T-helper 1 cell (primary cell): ENCODE measurements around the gene SSTR1.
"Not testable (repeated sequence)": the region's sequence is repeated elsewhere in the genome, so short reads cannot be mapped to it uniquely, and the experiment has no call there.

ENCODE experiments used
- DNase-seq, 5 donors: peaks; one replicate each; pipeline ENCODE4 v3.0.0-alpha.2; 2012 to 2020
- total RNA-seq, 4 donors: gene quantifications; one replicate each; lab custom pipeline; 2026; lab: John Stamatoyannopoulos, UW

The SSTR1 gene, protein sequence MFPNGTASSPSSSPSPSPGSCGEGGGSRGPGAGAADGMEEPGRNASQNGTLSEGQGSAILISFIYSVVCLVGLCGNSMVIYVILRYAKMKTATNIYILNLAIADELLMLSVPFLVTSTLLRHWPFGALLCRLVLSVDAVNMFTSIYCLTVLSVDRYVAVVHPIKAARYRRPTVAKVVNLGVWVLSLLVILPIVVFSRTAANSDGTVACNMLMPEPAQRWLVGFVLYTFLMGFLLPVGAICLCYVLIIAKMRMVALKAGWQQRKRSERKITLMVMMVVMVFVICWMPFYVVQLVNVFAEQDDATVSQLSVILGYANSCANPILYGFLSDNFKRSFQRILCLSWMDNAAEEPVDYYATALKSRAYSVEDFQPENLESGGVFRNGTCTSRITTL
- total RNA-seq = 0 reads per million in 4 donors

GRCh38 chr14:38207736-38208617 is at the start of gene SSTR1:
Gene SSTR1 (plus strand): TSS chr14:38207904. CDS start chr14:38209390, 1,486 bp downstream.
- DNase-seq = no peak

- DNase-seq = no peak
Measured at GRCh38 chr14:38158468-38158867, 49.2 kb upstream of the SSTR1 start.

DNA sequence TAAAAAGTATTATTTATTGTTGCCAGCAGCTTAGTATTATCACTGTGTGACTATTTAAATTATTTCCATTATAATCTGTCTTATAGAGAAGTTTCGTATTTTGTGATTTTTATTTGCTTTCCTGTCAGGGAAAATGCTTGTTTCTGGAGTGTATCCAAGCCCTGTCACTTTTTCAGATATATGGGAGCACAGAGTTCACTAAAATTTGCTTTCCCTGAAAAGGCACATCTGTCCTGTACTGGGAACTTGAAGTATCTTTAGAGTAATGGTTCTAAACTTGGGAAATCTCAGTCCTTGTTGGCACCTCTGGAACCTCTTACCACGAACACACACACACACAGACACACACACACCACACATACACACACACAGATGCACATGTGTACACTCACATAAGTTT is 39.3 kb upstream of the SSTR1 start:
- no peak for DNase-seq

GRCh38 chr14:38171197-38171596 is 36.5 kb upstream of the SSTR1 start:
- DNase-seq = no peak

DNA sequence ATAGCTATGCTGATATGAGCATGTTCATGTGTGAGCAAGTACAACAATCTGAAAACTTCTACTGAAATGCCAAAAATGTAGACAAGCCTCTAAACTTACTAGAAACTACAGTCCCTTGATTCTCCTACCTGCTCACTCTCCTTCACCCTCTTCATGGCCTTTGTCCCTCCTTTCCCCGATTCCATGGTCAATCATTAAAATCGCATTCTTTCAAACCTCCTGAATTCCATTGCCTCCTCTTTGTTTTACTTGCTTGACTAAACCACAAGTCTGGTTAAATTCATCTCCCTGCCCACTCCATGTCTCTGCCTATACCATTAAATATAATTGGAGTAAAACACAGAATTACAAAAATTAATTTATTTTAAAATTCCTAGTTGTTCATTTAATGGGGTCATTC is 33.0 kb upstream of the SSTR1 start:
- DNase-seq = no peak

GRCh38 chr14:38175658-38176057 is 32.0 kb upstream of the SSTR1 start:
- DNase-seq = no peak

DNA sequence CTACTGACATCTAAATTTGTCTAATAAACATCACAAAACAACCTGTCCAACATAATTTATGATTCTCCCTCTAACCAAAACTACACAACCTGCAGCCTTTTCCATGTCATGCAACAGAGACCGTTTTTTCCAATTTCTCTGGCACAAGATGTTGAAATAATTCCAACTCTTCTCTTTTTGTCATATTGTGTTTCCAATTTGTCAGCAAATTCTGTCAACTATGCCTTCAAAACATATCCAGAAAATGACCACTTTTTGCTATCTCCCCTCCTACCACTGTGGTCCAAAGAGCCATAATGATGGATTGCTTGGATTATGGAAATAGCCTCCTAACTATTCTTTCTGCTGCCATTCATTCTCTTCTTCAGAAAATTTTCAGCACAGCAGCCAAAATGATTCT is 31.3 kb upstream of the SSTR1 start:
- no peak for DNase-seq

- DNase-seq = no peak
Measured at GRCh38 chr14:38184132-38184531, 23.6 kb upstream of the SSTR1 start.

DNA sequence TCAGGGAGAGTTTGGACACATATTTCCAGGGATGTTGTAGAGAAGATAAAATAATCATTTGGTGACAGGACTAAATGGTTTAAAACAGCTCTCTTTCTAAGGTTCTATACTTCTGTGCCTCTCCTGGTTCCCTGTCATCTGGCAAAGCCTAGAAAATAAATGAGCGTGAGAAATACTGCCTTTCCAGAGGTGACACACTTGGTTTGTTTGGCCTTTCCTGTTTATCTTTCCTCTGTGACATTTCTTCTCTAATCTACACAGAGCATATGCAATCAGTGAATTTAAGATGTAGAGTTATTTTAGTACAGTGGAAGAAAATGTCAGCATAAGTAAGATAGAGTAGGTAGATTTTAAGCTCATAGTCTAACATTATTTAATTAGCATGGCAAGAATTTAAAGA is 22.0 kb upstream of the SSTR1 start:
- DNase-seq = no peak

DNA sequence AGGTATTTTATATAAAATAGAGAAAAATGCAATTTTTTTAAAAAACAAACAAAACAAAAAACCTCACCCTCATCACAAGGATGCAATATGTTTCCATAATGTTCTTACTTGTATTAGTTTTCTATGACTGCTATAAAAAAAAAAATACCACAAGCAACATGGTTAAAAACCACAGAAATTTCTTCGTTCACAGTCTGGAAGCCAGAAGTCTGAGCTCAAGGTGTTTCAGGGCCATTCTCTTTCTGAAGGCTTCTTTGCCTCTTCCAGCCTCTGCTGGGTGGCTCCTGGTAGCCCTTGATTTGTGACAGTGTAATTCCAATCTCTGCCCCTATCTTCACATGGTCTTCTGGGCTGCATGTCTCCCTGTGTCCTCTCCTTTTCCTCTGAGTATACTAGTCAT is 21.5 kb upstream of the SSTR1 start:
- DNase-seq = no peak

DNA sequence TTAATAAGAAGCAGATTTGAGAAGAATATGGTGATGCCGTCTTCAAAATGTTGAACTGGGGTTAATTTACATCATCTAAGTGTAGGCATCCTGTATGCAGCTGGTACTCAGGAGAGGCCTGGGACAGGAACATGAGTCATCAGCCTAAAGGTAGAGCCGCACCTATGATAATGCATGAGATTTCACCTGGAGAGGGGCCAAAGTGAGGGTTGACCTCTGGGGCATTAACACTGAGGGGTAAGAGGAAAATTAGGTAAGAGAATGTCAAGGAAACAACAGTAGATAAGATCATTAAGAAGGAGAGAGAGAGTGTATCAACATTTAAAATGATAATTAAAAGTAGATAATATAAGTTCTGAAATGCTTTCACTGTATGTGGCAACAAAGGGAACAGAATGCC is 20.2 kb upstream of the SSTR1 start:
- no peak for DNase-seq

DNA sequence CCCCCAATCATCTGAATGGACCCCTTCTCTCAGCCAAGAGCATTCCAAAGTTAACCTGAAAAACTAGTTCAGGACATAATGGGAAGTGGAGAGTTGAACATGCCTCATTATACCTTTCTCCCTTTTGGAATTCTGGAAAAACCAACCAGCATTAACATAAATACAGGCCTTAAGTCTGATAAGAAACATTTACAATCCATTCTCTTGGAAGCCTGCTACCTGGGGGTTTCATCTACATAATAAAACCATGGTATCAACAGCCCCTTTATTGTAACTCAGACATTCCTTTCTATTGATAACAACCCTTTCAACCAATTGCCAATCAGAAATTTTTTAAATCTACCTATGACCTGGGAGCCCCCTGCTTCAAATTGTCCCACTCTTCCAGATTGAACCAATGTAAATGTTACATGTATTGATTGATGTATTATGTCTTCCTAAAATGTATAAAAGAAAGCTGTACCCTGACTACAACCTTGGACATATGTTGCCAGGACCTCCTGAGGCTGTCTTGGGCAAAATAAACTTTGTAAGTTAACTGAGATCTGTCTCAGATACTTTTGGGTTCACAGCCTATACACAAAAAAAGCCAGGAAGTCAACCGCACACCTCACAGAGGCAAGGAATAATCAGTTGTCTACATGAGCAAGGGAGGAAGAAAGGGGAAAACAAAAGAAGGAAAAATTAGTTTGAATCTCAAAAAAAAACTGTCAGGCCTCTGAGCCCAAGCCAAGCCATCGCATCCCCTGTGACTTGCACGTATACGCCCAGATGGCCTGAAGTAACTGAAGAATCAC is 17.6 kb upstream of the SSTR1 start:
- DNase-seq = no peak

DNA sequence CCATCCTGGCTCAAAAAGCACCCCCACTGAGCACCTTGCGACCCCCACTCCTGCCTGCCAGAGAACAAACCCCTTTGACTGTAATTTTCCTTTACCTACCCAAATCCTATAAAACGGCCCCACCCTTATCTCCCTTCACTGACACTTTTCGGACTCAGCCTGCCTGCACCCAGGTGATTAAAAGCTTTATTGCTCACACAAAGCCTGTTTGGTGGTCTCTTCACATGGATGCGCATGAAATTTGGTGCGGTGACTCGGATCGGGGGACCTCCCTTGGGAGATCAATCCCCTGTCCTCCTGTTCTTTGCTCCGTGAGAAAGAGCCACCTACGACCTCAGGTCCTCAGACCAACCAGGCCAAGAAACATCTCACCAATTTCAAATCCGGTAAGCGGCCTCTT is 16.9 kb upstream of the SSTR1 start:
- DNase-seq = not testable (repeated sequence)

GRCh38 chr14:38191491-38191890 is 16.2 kb upstream of the SSTR1 start:
- not testable (repeated sequence) for DNase-seq

GRCh38 chr14:38197001-38197783 is 10.5 kb upstream of the SSTR1 start:
- no peak for DNase-seq

- no peak for DNase-seq
Measured at GRCh38 chr14:38197784-38198335, 9.8 kb upstream of the SSTR1 start.

DNA sequence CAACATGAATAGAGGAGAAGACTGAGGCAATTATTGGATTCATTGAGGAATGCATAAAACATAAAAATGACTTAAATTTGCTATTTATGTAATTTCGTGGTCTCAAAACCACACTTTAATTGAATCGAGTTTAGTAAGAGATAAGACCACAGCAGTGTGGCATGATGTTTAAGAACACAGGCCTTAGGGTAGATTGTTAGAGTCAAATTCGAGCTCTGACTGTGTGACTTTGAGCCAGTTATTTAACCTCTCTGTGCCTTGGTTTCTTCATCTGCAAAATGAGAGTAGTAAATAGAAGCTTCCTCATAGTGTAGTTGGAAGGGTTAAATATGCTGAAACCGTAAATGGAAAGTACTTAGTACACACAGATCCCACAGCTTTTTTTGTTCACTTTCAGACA is 9.3 kb upstream of the SSTR1 start:
- no peak for DNase-seq

GRCh38 chr14:38199076-38199475 is 8.6 kb upstream of the SSTR1 start:
- no peak for DNase-seq

GRCh38 chr14:38199739-38200138 is 8.0 kb upstream of the SSTR1 start:
- no peak for DNase-seq

DNA sequence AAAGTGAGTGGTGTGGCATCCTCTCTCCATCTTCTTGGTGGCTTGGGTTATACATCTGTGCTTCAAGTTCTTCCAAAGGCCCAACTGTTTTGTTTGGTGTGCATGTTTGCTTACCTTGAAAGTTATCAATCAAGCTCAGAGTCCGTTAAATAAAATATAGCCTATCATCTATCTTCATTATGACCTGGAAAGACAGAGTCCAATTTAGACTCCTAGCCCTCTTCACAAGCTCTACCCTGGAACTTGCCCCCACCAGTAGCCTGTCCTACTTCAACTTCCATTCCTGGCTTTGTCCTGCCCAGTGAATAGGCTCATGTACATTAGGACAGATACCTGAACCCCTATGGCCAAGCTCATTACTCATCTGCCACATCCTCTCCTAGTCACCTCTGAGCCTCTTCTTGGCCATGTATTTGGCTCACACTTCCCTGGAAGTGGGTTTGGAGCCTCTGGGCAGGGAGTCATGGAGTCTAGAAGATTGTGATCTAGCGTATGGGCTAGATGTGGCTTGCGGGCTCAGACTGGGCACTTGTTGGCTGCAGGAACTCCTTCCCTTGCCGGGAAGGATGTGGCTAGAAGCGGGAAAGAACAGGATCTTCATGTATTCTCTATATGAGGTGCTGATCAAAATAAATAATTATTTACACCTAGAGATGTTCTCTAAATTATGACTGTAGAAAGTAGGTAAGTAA is 6.4 kb upstream of the SSTR1 start:
- no peak for DNase-seq
